ENCODE measurements around the gene HIRA. TPM values are rescaled to one million over a fixed set of nuclear protein-coding genes. Genes with fewer than 3 reads are reported as not detected.
"Not testable (repeated sequence)": the region's sequence is repeated elsewhere in the genome, so short reads cannot be mapped to it uniquely, and the experiment has no call there.

Gene HIRA
- polyA plus RNA-seq, 1 donor from 2014 or later = 38.1 TPM

- Histone ChIP-seq H3K27me3 (ENCODE audit: insufficient read depth, low read depth, low read length) (no peaks in the 10 kb centered on the region), H3K36me3 (ENCODE audit: insufficient read depth, low read length) (peaks cover 31% of the 10 kb centered on the region), H3K9ac (ENCODE audit: low read length) (no peak overlapping the region), H3K79me2 (replicated peaks; ENCODE audit: insufficient read depth, low read length) (no peaks in the 10 kb centered on the region), H2AFZ (ENCODE audit: low read depth, low read length) (no peak overlapping the region), H3F3A (ENCODE audit: insufficient read depth, low read length, poor library complexity, severe bottlenecking) (no peaks in the 10 kb centered on the region), H3K4me2 (ENCODE audit: low read length) (no peak overlapping the region), H3K4me3 (ENCODE audit: low read length) (no peak overlapping the region), H3K9me3 (ENCODE audit: low read length) (peaks cover 4% of the 10 kb centered on the region), H3K27ac (ENCODE audit: low read length) (no peak overlapping the region), H3K9me2 (ENCODE audit: insufficient read depth, low read length) (no peaks in the 10 kb centered on the region), H4K20me1 (ENCODE audit: insufficient read depth) (no peaks in the 10 kb centered on the region)
- no peak for TF ChIP-seq POLR2AphosphoS5 (IDR thresholded peaks at IDR 0.05)
- TF ChIP-seq EZH2 (IDR thresholded peaks at IDR 0.05; ENCODE audit: borderline replicate concordance, insufficient read depth, low read length, poor library complexity, severe bottlenecking) = no peak
- no peak for TF ChIP-seq RAD21 (conservative IDR thresholded peaks at IDR 0.05)
- TF ChIP-seq REST (IDR thresholded peaks at IDR 0.05; ENCODE audit: borderline replicate concordance) = no peak
- TF ChIP-seq EP300 (conservative IDR thresholded peaks at IDR 0.05; ENCODE audit: poor library complexity, severe bottlenecking) = no peak
- no peak for TF ChIP-seq CTCF (IDR thresholded peaks at IDR 0.05; ENCODE audit: poor library complexity, severe bottlenecking)
- TF ChIP-seq TAF1 (IDR thresholded peaks at IDR 0.05; ENCODE audit: low read depth) = no peak
- no peak for TF ChIP-seq SMC3 (conservative IDR thresholded peaks at IDR 0.05; ENCODE audit: poor library complexity)
- no peak for TF ChIP-seq MXI1 (conservative IDR thresholded peaks at IDR 0.05; ENCODE audit: poor library complexity, severe bottlenecking)
Observed at GRCh38 chr22:19330865-19331418, 100.6 kb downstream of the HIRA start.

- not testable (repeated sequence) for H3K9me3 ChIP-seq (ENCODE audit: low read length); H2AFZ ChIP-seq (ENCODE audit: low read depth, low read length); H3K4me2 ChIP-seq (ENCODE audit: low read length); H3F3A ChIP-seq (ENCODE audit: insufficient read depth, low read length, poor library complexity, severe bottlenecking); H3K9me2 ChIP-seq (ENCODE audit: insufficient read depth, low read length); H3K79me2 ChIP-seq (replicated peaks; ENCODE audit: insufficient read depth, low read length); H3K27ac ChIP-seq (ENCODE audit: low read length); H3K9ac ChIP-seq (ENCODE audit: low read length); H3K27me3 ChIP-seq (ENCODE audit: insufficient read depth, low read depth, low read length); H4K20me1 ChIP-seq (ENCODE audit: insufficient read depth); H3K4me3 ChIP-seq (ENCODE audit: low read length)
- peaks cover 26% of the 10 kb centered on the region for H3K36me3 ChIP-seq (ENCODE audit: insufficient read depth, low read length)
Observed at GRCh38 chr22:19330205-19330604, 101.3 kb downstream of the HIRA start.

- Histone ChIP-seq H3F3A (ENCODE audit: insufficient read depth, low read length, poor library complexity, severe bottlenecking) (no peaks in the 10 kb centered on the region), H3K9ac (ENCODE audit: low read length) (no peak overlapping the region), H3K4me2 (ENCODE audit: low read length) (no peak overlapping the region), H3K4me3 (ENCODE audit: low read length) (no peak overlapping the region), H3K27me3 (ENCODE audit: insufficient read depth, low read depth, low read length) (no peaks in the 10 kb centered on the region), H3K9me3 (ENCODE audit: low read length) (peaks cover 4% of the 10 kb centered on the region), H4K20me1 (ENCODE audit: insufficient read depth) (no peaks in the 10 kb centered on the region), H2AFZ (ENCODE audit: low read depth, low read length) (no peak overlapping the region), H3K79me2 (replicated peaks; ENCODE audit: insufficient read depth, low read length) (no peaks in the 10 kb centered on the region), H3K9me2 (ENCODE audit: insufficient read depth, low read length) (no peaks in the 10 kb centered on the region), H3K36me3 (ENCODE audit: insufficient read depth, low read length) (peaks cover 26% of the 10 kb centered on the region), H3K27ac (ENCODE audit: low read length) (no peak overlapping the region)
- TF ChIP-seq SMC3 (conservative IDR thresholded peaks at IDR 0.05; ENCODE audit: poor library complexity) (no peak), MXI1 (conservative IDR thresholded peaks at IDR 0.05; ENCODE audit: poor library complexity, severe bottlenecking) (no peak)
Observed at GRCh38 chr22:19329454-19329853, 102.1 kb downstream of the HIRA start.

All from neural cell (in vitro differentiated cells).